ENCODE data around the gene AOPEP.

Gene AOPEP

DNA sequence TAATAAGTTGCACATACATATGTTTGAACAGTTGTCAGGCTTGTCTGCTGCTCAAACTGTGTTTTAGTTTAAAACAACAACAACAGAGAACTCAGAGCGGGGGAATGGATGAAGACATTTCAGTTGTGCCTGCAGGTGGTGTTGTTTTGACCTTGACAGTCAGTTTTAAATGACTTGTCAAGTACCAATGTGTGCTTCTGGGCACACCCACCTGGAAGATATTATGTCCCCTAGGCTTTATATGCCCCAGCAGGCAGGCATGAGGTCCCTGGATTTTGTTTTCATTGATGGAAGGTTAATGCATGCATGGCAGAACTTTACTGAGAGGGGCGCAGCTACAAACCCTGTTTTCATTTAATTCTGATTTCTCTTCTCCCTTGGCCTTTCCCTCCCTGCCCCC lies 84.6 kb downstream of the AOPEP start:
- TF ChIP-seq, protein P1, sequence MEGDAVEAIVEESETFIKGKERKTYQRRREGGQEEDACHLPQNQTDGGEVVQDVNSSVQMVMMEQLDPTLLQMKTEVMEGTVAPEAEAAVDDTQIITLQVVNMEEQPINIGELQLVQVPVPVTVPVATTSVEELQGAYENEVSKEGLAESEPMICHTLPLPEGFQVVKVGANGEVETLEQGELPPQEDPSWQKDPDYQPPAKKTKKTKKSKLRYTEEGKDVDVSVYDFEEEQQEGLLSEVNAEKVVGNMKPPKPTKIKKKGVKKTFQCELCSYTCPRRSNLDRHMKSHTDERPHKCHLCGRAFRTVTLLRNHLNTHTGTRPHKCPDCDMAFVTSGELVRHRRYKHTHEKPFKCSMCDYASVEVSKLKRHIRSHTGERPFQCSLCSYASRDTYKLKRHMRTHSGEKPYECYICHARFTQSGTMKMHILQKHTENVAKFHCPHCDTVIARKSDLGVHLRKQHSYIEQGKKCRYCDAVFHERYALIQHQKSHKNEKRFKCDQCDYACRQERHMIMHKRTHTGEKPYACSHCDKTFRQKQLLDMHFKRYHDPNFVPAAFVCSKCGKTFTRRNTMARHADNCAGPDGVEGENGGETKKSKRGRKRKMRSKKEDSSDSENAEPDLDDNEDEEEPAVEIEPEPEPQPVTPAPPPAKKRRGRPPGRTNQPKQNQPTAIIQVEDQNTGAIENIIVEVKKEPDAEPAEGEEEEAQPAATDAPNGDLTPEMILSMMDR (IDR thresholded peaks at IDR 0.05; ENCODE audit: borderline replicate concordance, insufficient read depth, low read depth, low read length): no peak
- no peak overlapping the region for H3K4me3 ChIP-seq (ENCODE audit: low read depth, low read length)

GRCh38 chr9:94812343-94812742 lies 85.8 kb downstream of the AOPEP start:
- no peak overlapping the region for H3K4me3 ChIP-seq (ENCODE audit: low read depth, low read length)
- TF ChIP-seq, protein P1 (IDR thresholded peaks at IDR 0.05; ENCODE audit: borderline replicate concordance, insufficient read depth, low read depth, low read length): no peak

DNA sequence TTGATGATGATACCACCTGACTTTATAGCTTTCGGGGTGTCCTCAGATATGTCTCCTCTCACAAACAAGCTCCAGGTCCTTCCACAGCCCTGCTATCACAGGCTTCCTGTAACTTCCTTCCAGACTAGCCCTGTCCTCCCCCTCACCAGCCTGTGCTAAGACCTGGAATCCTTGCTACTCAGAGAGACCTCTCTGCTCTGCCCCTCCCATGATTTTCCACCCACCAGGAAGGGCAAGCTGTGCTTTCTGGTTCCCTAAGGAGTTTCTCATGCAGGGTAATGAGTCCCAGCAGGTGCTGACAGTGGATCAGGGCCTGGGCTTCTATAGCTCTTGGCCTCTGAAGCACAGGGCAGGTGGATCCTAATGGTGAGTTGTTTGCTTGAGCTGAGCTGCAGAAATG lies 86.9 kb downstream of the AOPEP start:
- TF ChIP-seq, protein P1 (IDR thresholded peaks at IDR 0.05; ENCODE audit: borderline replicate concordance, insufficient read depth, low read depth, low read length): no peak
- no peak overlapping the region for H3K4me3 ChIP-seq (ENCODE audit: low read depth, low read length)

- no peak overlapping the region for H3K4me3 ChIP-seq (ENCODE audit: low read depth, low read length)
Measured at GRCh38 chr9:94817291-94818177, 91.0 kb downstream of the AOPEP start.

GRCh38 chr9:94818178-94818541 lies 91.7 kb downstream of the AOPEP start:
- H3K4me3 ChIP-seq (ENCODE audit: low read depth, low read length): no peak overlapping the region
- TF ChIP-seq, protein P1 (IDR thresholded peaks at IDR 0.05; ENCODE audit: borderline replicate concordance, insufficient read depth, low read depth, low read length): no peak

More at GRCh38 chr9:94817291-94818177, 91.0 kb downstream of the AOPEP start:
- TF ChIP-seq, protein P1 (IDR thresholded peaks at IDR 0.05; ENCODE audit: borderline replicate concordance, insufficient read depth, low read depth, low read length): no peak

GRCh38 chr9:94819161-94819687 lies 92.7 kb downstream of the AOPEP start:
- TF ChIP-seq, protein P1 (IDR thresholded peaks at IDR 0.05; ENCODE audit: borderline replicate concordance, insufficient read depth, low read depth, low read length): no peak
- H3K4me3 ChIP-seq (ENCODE audit: low read depth, low read length): no peak overlapping the region

All from GM12875 (cell line).